Prostate gland (tissue), 2 donors: ENCODE data around the gene ANKS1B.

ENCODE experiments used
- POLR2A ChIP-seq: fragments of 450-650 bp; IDR thresholded peaks from one replicate; pipeline ENCODE4 v1.6.1; 2016; ENCODE audit warnings: antibody characterized with exemption, mild to moderate bottlenecking
- POLR2AphosphoS5 ChIP-seq: sonication (generic); formaldehyde crosslinking; IDR thresholded peaks from one replicate; pipeline ENCODE4 v1.6.1; 2017; ENCODE audit warnings: antibody characterized with exemption
- TF ChIP-seq, protein P1 (sequence below), 4 experiments: fragments of 200-600 bp in 2 of 4; fragments of 450-650 bp in 2 of 4; sonication (generic) in 2 of 4; IDR thresholded peaks; 1 replicate in 3 of 4; 2 replicates in 1 of 4; pipeline ENCODE4 v1.5.1; 2016 to 2019; ENCODE audit warnings: antibody characterized with exemption in 4 of 4, mild to moderate bottlenecking in 2 of 4, moderate library complexity in 2 of 4

GRCh38 chr12:99498756-99499155, 486.0 kb downstream of the ANKS1B start:
- no peak for TF ChIP-seq POLR2AphosphoS5
- TF ChIP-seq, protein P1, sequence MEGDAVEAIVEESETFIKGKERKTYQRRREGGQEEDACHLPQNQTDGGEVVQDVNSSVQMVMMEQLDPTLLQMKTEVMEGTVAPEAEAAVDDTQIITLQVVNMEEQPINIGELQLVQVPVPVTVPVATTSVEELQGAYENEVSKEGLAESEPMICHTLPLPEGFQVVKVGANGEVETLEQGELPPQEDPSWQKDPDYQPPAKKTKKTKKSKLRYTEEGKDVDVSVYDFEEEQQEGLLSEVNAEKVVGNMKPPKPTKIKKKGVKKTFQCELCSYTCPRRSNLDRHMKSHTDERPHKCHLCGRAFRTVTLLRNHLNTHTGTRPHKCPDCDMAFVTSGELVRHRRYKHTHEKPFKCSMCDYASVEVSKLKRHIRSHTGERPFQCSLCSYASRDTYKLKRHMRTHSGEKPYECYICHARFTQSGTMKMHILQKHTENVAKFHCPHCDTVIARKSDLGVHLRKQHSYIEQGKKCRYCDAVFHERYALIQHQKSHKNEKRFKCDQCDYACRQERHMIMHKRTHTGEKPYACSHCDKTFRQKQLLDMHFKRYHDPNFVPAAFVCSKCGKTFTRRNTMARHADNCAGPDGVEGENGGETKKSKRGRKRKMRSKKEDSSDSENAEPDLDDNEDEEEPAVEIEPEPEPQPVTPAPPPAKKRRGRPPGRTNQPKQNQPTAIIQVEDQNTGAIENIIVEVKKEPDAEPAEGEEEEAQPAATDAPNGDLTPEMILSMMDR (IDR thresholded peaks at IDR 0.05), result no peak
- TF ChIP-seq POLR2A, result no peak
